Left lung (tissue), 10 donors: ENCODE measurements around the gene WDR53. TPM values are rescaled to one million over a fixed set of nuclear protein-coding genes. Genes with fewer than 3 reads are reported as not detected.

Experiments
- ATAC-seq: fragments of 200-7000 bp; cut with Tn5 transposase; one replicate; pipeline ENCODE4 v1.9.1; 2020; ENCODE audit warnings: moderate library complexity
- DNase-seq, 4 donors: peaks; one replicate each; pipeline ENCODE4 v3.0.0-alpha.2; 2013 to 2020
- H3K27ac ChIP-seq, 2 donors: fragments of 200-600 bp; sonication (generic) in 1 of 2; one replicate each; pipeline versions ENCODE4 v1.5.0 to v1.8.0; 2020 to 2021
- H3K27me3 ChIP-seq, 2 donors: fragments of 200-600 bp; sonication (generic) in 1 of 2; one replicate each; pipeline versions ENCODE4 v1.5.0 to v1.8.0; 2020 to 2021
- H3K36me3 ChIP-seq, 2 donors: fragments of 200-600 bp; sonication (generic) in 1 of 2; one replicate each; pipeline versions ENCODE4 v1.5.0 to v1.8.0; 2020 to 2021
- H3K4me1 ChIP-seq, 2 donors: fragments of 200-600 bp; one replicate each; pipeline ENCODE4 v1.8.0; 2021
- H3K4me3 ChIP-seq, 2 donors: fragments of 200-600 bp; sonication (generic) in 1 of 2; one replicate each; pipeline versions ENCODE4 v1.5.0 to v1.8.0; 2020 to 2021; ENCODE audit warnings: mild to moderate bottlenecking in 1 of 2
- H3K9me3 ChIP-seq, 2 donors: fragments of 200-600 bp; sonication (generic) in 1 of 2; one replicate each; pipeline versions ENCODE4 v1.5.0 to v1.8.0; 2020 to 2021
- CTCF ChIP-seq, 2 donors: fragments of 200-600 bp; sonication (generic) in 1 of 2; IDR thresholded peaks; one replicate each; pipeline versions ENCODE4 v1.5.0 to v1.8.0; 2021; ENCODE audit warnings: antibody characterized with exemption in 2 of 2
- intact Hi-C, 2 donors: fragments of 100-400 bp; cut with DNase I; formaldehyde crosslinking; loops; one replicate each; pipeline versions ENCODE4 v1.11.2 to v1.14.2; 2022
- polyA plus RNA-seq, 6 donors: library from polyadenylated mRNA; unstranded; fragments of 120-200 nt; gene quantifications; one replicate each; pipeline ENCODE4 v1.2.1, GENCODE V29; 2013; ENCODE audit not compliant: insufficient read length in 6 of 6
- total RNA-seq, 2 donors: library from RNA; stranded (reverse); fragmentation: NEBNext Ultra II Directional; extraction: Animal tissue kit (Norgen Biotek cat#: 25700); gene quantifications; one replicate each; pipeline ENCODE4 v1.2.1, GENCODE V29; 2021
- donor health status: DM: no; HTN: yes; CAD: no.
- donor health status: DM: no; HTN: no; CAD: no.

Gene WDR53
- total and polyA plus RNA-seq, 8 donors, result 10.2 to 21.8 (median 16.1) TPM

GRCh38 chr3:196563721-196564225 lies 4.6 kb downstream of the WDR53 start:
- Histone ChIP-seq H3K27ac (no peak overlapping the region), H3K9me3 (no peaks in the 10 kb centered on the region), H3K36me3 (peaks cover 0 to 26% of the 10 kb centered on the region in 2 donors), H3K4me1 (peaks cover 0 to 19% of the 10 kb centered on the region in 2 donors), H3K4me3 (no peak overlapping the region), H3K27me3 (no peaks in the 10 kb centered on the region)
- no peak for ATAC-seq
- intact Hi-C loops, result no loop called here
- no peak for DNase-seq
- TF ChIP-seq CTCF (IDR thresholded peaks at IDR 0.05), result no peak

GRCh38 chr3:196559826-196560225 lies 8.5 kb downstream of the WDR53 start:
- ATAC-seq, result no peak

GRCh38 chr3:196558476-196558875 lies 9.9 kb downstream of the WDR53 start:
- H3K4me1 ChIP-seq, result peaks cover 0 to 8% of the 10 kb centered on the region in 2 donors
- no peak overlapping the region for H3K27ac ChIP-seq
- intact Hi-C loops, result no loop called here
- H3K4me3 ChIP-seq, result no peak overlapping the region
- no peak for TF ChIP-seq CTCF (IDR thresholded peaks at IDR 0.05)
- H3K36me3 ChIP-seq, result peaks cover 0 to 22% of the 10 kb centered on the region in 2 donors
- H3K9me3 ChIP-seq, result no peaks in the 10 kb centered on the region
- no peaks in the 10 kb centered on the region for H3K27me3 ChIP-seq
- ATAC-seq, result no peak
- DNase-seq, result no peak

More at GRCh38 chr3:196559826-196560225, 8.5 kb downstream of the WDR53 start:
- Histone ChIP-seq H3K4me3 (no peak overlapping the region), H3K4me1 (peaks cover 0 to 11% of the 10 kb centered on the region in 2 donors), H3K9me3 (no peaks in the 10 kb centered on the region), H3K36me3 (peaks cover 0 to 19% of the 10 kb centered on the region in 2 donors), H3K27ac (no peak overlapping the region), H3K27me3 (no peaks in the 10 kb centered on the region)
- intact Hi-C loops, result no loop called here
- TF ChIP-seq CTCF (IDR thresholded peaks at IDR 0.05), result no peak
- DNase-seq, result no peak

GRCh38 chr3:196557236-196557635 lies 11.1 kb downstream of the WDR53 start:
- DNase-seq (no peak), ATAC-seq (no peak)
- TF ChIP-seq CTCF (IDR thresholded peaks at IDR 0.05), result no peak
- Histone ChIP-seq H3K4me1 (peaks cover 0 to 4% of the 10 kb centered on the region in 2 donors), H3K36me3 (peaks cover 0 to 22% of the 10 kb centered on the region in 2 donors), H3K27ac (no peak overlapping the region), H3K4me3 (no peak overlapping the region), H3K9me3 (no peaks in the 10 kb centered on the region), H3K27me3 (no peaks in the 10 kb centered on the region)
- intact Hi-C loops, result no loop called here

- H3K9me3 ChIP-seq, result peaks cover 0 to 3% of the 10 kb centered on the region in 2 donors
- H3K36me3 ChIP-seq, result peaks cover 0 to 11% of the 10 kb centered on the region in 2 donors
- intact Hi-C loops, result no loop called here
- no peak for TF ChIP-seq CTCF (IDR thresholded peaks at IDR 0.05)
- no peak overlapping the region for H3K27ac ChIP-seq
- peaks cover 0 to 4% of the 10 kb centered on the region in 2 donors for H3K4me1 ChIP-seq
- ATAC-seq (no peak), DNase-seq (no peak)
- no peak overlapping the region for H3K4me3 ChIP-seq
- H3K27me3 ChIP-seq, result no peaks in the 10 kb centered on the region
These were observed 13.1 kb downstream of the WDR53 start for GRCh38 chr3:196555295-196555694.
